ENCODE data around the gene GYS1.

DNA sequence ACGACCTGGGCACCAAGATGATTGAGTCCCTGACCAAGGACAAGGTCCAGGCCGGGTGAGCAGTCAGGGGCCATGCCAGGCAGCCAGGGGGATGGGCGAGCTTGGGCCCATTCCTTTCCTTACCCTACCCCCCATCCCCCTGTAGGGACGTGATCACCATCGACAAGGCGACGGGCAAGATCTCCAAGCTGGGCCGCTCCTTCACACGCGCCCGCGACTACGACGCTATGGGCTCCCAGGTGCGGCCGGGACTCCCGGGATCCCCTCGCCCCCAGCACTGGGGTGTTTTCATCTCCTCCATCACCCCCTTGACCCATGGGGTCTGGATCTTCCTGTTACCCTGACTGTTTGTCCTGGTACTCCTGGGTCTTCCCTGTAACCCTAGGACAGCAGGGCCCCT lies 16.7 kb upstream of the GYS1 start:
- TF ChIP-seq, protein P1, sequence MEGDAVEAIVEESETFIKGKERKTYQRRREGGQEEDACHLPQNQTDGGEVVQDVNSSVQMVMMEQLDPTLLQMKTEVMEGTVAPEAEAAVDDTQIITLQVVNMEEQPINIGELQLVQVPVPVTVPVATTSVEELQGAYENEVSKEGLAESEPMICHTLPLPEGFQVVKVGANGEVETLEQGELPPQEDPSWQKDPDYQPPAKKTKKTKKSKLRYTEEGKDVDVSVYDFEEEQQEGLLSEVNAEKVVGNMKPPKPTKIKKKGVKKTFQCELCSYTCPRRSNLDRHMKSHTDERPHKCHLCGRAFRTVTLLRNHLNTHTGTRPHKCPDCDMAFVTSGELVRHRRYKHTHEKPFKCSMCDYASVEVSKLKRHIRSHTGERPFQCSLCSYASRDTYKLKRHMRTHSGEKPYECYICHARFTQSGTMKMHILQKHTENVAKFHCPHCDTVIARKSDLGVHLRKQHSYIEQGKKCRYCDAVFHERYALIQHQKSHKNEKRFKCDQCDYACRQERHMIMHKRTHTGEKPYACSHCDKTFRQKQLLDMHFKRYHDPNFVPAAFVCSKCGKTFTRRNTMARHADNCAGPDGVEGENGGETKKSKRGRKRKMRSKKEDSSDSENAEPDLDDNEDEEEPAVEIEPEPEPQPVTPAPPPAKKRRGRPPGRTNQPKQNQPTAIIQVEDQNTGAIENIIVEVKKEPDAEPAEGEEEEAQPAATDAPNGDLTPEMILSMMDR (IDR thresholded peaks at IDR 0.05), result no peak
- TF ChIP-seq POLR2AphosphoS5 (IDR thresholded peaks at IDR 0.05), result no peak

Data from upper lobe of left lung (tissue), 4 donors.